ENCODE results near the gene FPR2.

DNA sequence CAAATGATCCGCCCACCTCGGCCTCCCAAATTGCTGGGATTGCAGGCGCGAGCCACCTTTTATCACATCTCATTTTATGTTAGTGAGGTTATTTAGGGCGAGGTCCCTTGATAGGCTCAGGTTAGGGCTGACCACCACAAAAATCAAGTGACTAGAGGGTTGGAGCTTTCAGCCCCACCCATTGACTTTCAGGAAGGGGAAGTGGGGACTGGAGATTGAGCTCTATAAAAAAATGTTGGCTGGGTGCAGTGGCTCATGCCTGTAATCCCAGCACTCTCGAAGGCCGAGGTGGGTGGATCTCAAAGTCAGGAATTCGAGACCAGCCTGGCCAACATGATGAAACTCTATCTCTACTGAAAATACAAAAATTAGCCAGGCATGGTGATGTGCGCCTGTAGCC lies 54.1 kb downstream of the FPR2 start:
- TF ChIP-seq MAX (IDR thresholded peaks at IDR 0.05; ENCODE audit: insufficient read depth, insufficient read length) (no peak), CTCF (IDR thresholded peaks at IDR 0.05; ENCODE audit: extremely low read depth in 1 of 2, insufficient read depth in 1 of 2, low read depth in 1 of 2, low read length in 2 of 2) (no peak), EZH2 (IDR thresholded peaks at IDR 0.05; ENCODE audit: borderline replicate concordance, low read depth, low read length, severe bottlenecking) (no peak), POLR2A (IDR thresholded peaks at IDR 0.05; ENCODE audit: low read depth, low read length) (no peak), MYC (IDR thresholded peaks at IDR 0.05; ENCODE audit: low read depth, low read length) (no peak)

Measured in endothelial cell of umbilical vein (primary cell).